GM23338 (cell line): ENCODE data around the gene PRKCQ.

Source experiments
- CREB1 ChIP-seq: fragments of 250-450 bp; sonication (Bioruptor Pico); IDR thresholded peaks from 2 replicates; pipeline ENCODE4 v1.5.0; 2020; ENCODE audit warnings: low read depth, mild to moderate bottlenecking, moderate library complexity
- EZH2 ChIP-seq: fragments of 200-600 bp; sonication (generic); IDR thresholded peaks from one replicate; pipeline ENCODE4 v1.8.0; 2017; ENCODE audit warnings: antibody characterized with exemption, mild to moderate bottlenecking, low read depth; ENCODE audit not compliant: unreplicated experiment
- EZH2phosphoT487 ChIP-seq: fragments of 200-600 bp; sonication (generic); IDR thresholded peaks from one replicate; pipeline ENCODE4 v1.8.1; 2018; ENCODE audit warnings: antibody characterized with exemption; ENCODE audit not compliant: unreplicated experiment
- JUNB ChIP-seq: IDR thresholded peaks from one replicate; pipeline ENCODE4 v1.6.1; 2016; ENCODE audit warnings: antibody characterized with exemption; ENCODE audit not compliant: unreplicated experiment
- NANOG ChIP-seq: IDR thresholded peaks from 2 replicates; pipeline ENCODE4 v1.6.1; 2016; ENCODE audit warnings: antibody characterized with exemption, borderline replicate concordance
- POLR2AphosphoS5 ChIP-seq: IDR thresholded peaks from 2 replicates; pipeline ENCODE4 v1.6.1; 2016; ENCODE audit warnings: antibody characterized with exemption, low read depth
- STAT1 ChIP-seq: IDR thresholded peaks from one replicate; pipeline ENCODE4 v1.6.1; 2016; ENCODE audit warnings: antibody characterized with exemption; ENCODE audit not compliant: unreplicated experiment
- ZNF331 ChIP-seq: fragments of 250-450 bp; sonication (Bioruptor Pico); IDR thresholded peaks from 2 replicates; pipeline ENCODE4 v1.5.0; 2020; ENCODE audit warnings: low read depth, mild to moderate bottlenecking, moderate library complexity
- TF ChIP-seq, protein P1 (sequence below): IDR thresholded peaks from one replicate; pipeline ENCODE4 v1.6.1; 2018; ENCODE audit warnings: antibody characterized with exemption; ENCODE audit not compliant: unreplicated experiment
- TF ChIP-seq, protein P2 (sequence below), 2 experiments: fragments of 200-600 bp in 1 of 2; sonication (generic) in 1 of 2; conservative IDR thresholded peaks; 2 replicates each; pipeline versions ENCODE4 v1.5.1 to v1.6.1; 2016 to 2017; ENCODE audit warnings: antibody characterized with exemption in 2 of 2, low read depth in 2 of 2, mild to moderate bottlenecking in 2 of 2, moderate library complexity in 1 of 2

DNA sequence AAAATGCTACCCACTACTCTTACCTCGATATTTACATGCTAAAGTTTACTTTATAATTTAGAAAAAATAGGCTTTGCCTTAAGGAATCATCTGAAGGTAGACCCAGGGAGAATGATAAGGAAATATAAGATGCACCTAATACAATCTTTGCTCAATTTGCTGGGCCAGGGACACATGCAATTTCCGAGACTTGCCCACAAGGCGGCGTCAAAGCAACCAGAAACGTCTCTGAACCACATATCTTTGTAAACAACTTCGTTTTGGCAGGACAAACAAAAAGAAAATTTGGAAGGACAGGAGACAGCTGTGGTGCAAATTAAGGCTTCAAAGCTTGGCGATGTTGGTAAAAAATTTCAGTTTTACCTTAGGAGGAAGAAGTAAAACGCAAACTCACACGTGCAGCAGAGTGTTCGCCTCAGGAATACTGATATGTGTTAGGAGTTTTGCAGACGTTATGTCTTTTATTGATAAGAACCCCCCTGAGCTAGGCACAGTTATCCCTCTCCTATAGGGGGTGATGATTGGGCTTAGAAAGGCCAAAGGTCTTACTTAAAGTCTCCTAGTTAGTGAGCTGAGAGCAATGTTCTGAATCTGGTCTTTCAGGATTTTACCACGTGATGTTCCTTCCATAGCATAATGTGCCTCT, 134.3 kb downstream of the PRKCQ start:
- TF ChIP-seq EZH2phosphoT487 = no peak
- TF ChIP-seq, protein P1, sequence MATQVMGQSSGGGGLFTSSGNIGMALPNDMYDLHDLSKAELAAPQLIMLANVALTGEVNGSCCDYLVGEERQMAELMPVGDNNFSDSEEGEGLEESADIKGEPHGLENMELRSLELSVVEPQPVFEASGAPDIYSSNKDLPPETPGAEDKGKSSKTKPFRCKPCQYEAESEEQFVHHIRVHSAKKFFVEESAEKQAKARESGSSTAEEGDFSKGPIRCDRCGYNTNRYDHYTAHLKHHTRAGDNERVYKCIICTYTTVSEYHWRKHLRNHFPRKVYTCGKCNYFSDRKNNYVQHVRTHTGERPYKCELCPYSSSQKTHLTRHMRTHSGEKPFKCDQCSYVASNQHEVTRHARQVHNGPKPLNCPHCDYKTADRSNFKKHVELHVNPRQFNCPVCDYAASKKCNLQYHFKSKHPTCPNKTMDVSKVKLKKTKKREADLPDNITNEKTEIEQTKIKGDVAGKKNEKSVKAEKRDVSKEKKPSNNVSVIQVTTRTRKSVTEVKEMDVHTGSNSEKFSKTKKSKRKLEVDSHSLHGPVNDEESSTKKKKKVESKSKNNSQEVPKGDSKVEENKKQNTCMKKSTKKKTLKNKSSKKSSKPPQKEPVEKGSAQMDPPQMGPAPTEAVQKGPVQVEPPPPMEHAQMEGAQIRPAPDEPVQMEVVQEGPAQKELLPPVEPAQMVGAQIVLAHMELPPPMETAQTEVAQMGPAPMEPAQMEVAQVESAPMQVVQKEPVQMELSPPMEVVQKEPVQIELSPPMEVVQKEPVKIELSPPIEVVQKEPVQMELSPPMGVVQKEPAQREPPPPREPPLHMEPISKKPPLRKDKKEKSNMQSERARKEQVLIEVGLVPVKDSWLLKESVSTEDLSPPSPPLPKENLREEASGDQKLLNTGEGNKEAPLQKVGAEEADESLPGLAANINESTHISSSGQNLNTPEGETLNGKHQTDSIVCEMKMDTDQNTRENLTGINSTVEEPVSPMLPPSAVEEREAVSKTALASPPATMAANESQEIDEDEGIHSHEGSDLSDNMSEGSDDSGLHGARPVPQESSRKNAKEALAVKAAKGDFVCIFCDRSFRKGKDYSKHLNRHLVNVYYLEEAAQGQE = no peak
- TF ChIP-seq, protein P2, sequence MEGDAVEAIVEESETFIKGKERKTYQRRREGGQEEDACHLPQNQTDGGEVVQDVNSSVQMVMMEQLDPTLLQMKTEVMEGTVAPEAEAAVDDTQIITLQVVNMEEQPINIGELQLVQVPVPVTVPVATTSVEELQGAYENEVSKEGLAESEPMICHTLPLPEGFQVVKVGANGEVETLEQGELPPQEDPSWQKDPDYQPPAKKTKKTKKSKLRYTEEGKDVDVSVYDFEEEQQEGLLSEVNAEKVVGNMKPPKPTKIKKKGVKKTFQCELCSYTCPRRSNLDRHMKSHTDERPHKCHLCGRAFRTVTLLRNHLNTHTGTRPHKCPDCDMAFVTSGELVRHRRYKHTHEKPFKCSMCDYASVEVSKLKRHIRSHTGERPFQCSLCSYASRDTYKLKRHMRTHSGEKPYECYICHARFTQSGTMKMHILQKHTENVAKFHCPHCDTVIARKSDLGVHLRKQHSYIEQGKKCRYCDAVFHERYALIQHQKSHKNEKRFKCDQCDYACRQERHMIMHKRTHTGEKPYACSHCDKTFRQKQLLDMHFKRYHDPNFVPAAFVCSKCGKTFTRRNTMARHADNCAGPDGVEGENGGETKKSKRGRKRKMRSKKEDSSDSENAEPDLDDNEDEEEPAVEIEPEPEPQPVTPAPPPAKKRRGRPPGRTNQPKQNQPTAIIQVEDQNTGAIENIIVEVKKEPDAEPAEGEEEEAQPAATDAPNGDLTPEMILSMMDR (conservative IDR thresholded peaks at IDR 0.05; ENCODE audit: low read depth in 2 of 2) = peak; percentile 67 to 68
- TF ChIP-seq EZH2 = no peak
- TF ChIP-seq CREB1 (CRISPR knock-in tag) = no peak
- no peak for TF ChIP-seq POLR2AphosphoS5
- no peak for TF ChIP-seq ZNF331 (CRISPR knock-in tag)
- TF ChIP-seq NANOG = no peak
- no peak for TF ChIP-seq JUNB
- no peak for TF ChIP-seq STAT1
